HL-60/S4 treated with retinoic acid at 250 ng/mL for 4 days and 3 days (cell line): ENCODE data around the gene EXOC3.

Experiments used
- in situ Hi-C: fragments of 300-500 bp; cut with MboI; formaldehyde crosslinking; loops from 2 replicates; pipeline ENCODE4 v1.7.0; 2022; ENCODE audit warnings: low sequenced_read_pairs

The EXOC3 gene

GRCh38 chr5:453725-454481 lies 10.9 kb downstream of the EXOC3 start:
- in situ Hi-C loops, result no loop called here

GRCh38 chr5:454936-455335 lies 12.0 kb downstream of the EXOC3 start:
- in situ Hi-C loops, result no loop called here

- in situ Hi-C loops, result no loop called here
Measured at GRCh38 chr5:455806-456205, 12.8 kb downstream of the EXOC3 start.

GRCh38 chr5:456351-457194 lies 13.6 kb downstream of the EXOC3 start:
- in situ Hi-C loops, result no loop called here

GRCh38 chr5:457195-457961 lies 14.4 kb downstream of the EXOC3 start:
- in situ Hi-C loops, result no loop called here

GRCh38 chr5:458547-459353 lies 15.8 kb downstream of the EXOC3 start:
- in situ Hi-C loops, result no loop called here

- in situ Hi-C loops, result no loop called here
Measured at GRCh38 chr5:459562-460272, 16.7 kb downstream of the EXOC3 start.

GRCh38 chr5:460273-460625 lies 17.3 kb downstream of the EXOC3 start:
- in situ Hi-C loops, result no loop called here

- in situ Hi-C loops, result no loop called here
Measured at GRCh38 chr5:462051-462481, 19.1 kb downstream of the EXOC3 start.

- in situ Hi-C loops, result no loop called here
Measured at GRCh38 chr5:463301-463700, 20.3 kb downstream of the EXOC3 start.

GRCh38 chr5:463952-464351 lies 21.0 kb downstream of the EXOC3 start:
- in situ Hi-C loops, result no loop called here

- in situ Hi-C loops, result no loop called here
Measured at GRCh38 chr5:464446-464842, 21.5 kb downstream of the EXOC3 start.

- in situ Hi-C loops, result no loop called here
Measured at GRCh38 chr5:464843-465590, 22.0 kb downstream of the EXOC3 start.

GRCh38 chr5:465591-466403 lies 22.8 kb downstream of the EXOC3 start:
- in situ Hi-C loops, result no loop called here

GRCh38 chr5:466661-467310 lies 23.8 kb downstream of the EXOC3 start:
- in situ Hi-C loops, result no loop called here

- in situ Hi-C loops, result no loop called here
Measured at GRCh38 chr5:468401-468800, 25.4 kb downstream of the EXOC3 start.

GRCh38 chr5:469752-470483 lies 26.9 kb downstream of the EXOC3 start:
- in situ Hi-C loops, result no loop called here
